ENCODE measurements around the gene DOCK8.

The DOCK8 gene

DNA sequence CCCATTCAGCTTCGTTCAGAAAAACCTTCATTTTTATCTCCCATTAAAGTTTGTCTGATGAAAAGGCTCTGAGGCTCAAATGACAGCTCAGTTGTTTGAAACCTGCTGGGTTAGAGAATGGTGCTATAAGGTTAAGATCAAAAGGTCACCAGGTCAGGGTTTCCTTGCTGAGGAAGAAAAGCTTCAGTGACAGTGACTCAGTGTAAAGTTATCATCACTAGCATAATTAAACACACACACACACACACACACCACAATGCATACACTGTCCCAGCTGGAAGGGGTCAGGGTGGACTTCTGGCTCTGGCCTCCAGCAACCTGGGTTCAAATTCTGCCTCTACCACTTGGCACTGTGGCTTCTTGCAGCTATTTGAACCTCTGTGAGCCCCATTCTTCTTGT, 281.1 kb downstream of the DOCK8 start:
- DNase-seq (ENCODE audit: low read depth in 2 of 2) = no peak

DNA sequence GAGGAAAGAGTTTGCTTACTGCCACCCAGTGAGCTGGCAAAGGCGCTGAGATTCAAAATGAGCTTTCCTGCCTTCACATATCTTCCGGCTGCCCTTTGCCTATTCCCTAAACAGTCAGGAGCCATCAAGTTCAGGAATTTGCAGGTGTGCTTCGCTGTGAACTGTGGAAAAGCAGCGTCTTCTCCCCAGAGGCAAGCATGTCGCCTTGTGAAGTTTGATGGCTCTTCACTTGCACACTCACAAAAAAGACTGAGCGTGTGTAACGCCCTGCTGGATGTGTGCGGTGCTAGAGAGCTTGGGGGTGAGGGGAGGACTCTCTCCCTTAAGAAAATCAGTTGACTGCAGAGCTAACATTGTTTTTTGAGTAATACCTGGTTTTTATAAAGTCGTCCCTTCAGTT, 288.7 kb downstream of the DOCK8 start:
- no peak for DNase-seq (ENCODE audit: low read depth in 2 of 2)

DNA sequence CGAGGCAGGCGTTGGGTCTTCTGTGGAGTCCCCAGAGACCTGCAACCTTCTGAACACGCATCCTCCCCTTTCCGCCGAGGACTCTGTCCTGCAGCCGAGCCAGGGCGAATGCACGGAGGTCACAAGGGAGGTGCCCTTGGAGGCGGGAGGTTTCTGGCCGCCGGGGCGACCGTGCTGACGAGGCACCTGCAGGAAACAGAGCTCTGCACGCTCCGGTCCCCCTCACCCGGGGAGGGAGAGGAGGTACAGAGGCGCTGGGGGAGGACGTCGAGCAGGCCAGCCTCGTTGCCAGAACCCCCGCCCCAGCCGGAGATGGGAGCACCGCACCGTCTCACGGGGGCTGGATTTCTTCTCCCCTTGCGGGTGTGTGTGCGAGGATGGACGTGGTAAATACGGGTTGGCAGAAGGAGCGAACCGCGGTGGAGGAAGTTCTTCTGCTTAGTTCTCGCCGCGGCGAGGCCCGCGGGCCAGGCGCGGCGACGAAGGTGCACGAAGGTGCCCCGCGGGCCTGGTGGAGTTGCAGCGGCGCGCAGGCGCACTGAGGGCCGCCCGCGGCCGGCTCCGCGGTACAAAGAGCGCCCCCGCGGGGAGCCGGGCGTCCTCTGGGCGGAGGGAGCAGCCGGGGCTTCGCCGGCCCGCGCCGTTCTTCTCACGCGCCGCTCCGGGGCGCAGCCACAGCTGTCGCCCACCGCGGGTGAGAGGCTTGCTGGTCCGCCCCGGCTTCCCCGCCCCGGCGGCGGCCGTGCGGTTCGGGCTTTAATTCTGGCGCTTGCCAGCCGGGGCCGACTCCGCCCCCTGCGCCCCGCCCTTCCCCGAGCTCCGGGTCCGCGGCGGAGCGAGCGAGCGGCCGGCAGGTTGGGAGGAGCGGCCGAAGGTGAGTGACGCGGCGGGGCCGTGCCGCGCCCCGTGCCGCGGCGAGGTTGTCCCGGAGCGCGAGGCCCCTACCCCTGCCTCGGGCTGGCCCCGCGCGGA, 289.5 kb downstream of the DOCK8 start, which contains the start of gene KANK1:
Gene KANK1, plus strand, starts transcription at position 815 of the 972 bp plus-strand sequence.
- DNase-seq (ENCODE audit: low read depth in 2 of 2) = peak; percentile 19 to 65

DNA sequence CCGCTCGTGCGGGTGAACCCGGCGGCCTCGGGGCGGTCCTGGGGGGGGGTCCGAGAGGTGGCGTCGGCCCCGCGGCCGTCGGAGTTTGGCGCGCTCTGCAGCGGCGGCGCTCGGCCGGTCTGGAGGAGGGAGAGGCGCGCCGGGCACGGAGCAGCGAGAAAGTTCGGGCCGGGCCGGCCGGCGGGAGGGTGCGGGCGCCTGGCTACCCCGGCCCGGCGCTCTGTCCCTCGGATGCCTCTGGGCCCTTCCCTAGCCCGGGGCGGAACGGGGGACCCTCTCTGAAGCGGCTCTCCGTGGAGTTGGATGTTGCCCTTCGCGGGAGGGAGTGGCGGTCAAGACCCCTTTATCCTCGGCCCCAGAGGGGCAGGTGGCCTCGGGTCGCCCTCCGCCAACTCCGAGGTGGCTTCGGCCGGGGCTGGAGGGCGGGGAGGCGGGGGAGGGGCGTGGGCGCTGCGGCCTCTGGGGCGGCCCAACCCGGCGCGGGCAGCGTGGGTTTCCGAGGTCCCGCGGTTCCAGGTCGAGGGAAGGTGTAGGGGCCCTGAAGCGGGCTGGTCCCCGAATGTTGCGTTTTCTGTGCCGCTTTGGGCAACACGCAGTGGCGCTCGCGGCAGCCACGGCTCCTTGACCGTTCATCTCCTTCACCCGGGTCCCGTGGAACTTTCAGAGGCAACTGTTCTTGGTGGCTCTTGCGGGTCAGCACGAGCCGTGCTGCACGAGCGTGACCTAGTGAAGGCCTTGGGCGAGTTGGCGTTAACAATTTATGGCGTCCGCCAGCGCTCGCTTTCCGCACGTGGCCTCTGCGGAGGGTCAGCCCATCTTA, 290.5 kb downstream of the DOCK8 start:
- peak in 1 of 2 donors; percentile 1 for DNase-seq (ENCODE audit: low read depth in 2 of 2)

DNA sequence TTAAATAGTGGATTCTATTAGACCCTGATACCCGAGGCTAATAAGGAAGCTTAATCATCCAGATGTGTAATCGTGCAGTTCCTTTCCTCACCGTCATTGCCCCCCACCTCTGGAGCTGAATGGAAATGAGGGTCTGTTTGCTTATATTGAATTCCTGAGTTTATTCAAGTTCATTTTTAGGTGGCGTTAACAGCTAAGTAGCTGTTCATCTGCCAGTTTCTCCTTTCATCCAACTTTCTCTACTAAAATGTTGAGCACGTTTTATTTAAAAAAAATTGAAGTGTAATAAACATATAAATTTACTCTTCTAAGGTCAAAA, 291.0 kb downstream of the DOCK8 start:
- DNase-seq (ENCODE audit: low read depth in 2 of 2) = no peak

DNA sequence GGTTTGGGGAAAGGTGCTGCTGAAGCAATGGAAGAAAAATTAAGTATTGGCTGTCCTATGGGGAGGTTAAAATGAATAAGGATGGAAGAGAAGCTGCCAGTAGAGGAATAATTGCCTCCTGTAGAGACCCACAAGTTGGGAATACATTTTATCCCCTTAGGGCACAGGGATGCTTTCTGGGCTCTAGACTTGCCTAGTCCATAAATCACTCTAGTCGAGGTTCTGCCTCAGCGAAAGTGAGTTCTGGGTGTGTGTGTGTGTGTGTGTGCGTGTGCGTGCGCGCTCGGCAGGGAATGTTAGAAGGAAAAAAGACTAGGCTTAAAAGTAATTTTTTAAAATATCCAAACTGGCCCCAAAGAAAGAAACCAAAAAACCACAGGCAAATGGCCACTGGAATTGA, 291.6 kb downstream of the DOCK8 start:
- DNase-seq (ENCODE audit: low read depth in 2 of 2) = no peak

DNA sequence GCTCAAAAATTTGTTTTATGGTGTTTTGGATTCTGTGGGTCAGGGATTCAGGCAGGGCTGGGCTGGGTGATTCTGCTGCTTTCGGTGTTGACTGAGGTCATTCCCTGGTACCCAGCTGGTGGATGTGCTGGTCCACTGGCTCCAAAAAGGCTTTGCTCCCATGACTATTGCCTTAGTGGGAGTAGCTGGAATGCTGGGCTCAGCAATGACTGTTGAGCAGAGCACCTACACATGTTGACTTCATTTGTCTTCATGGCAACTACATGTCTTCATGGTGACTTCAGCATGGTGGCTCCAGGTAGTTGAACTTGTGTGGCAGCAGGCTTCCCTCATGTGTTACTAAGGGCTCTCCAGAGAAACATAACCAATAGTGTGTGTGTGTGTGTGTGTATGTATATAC, 297.2 kb downstream of the DOCK8 start:
- DNase-seq (ENCODE audit: low read depth in 2 of 2) = no peak

DNA sequence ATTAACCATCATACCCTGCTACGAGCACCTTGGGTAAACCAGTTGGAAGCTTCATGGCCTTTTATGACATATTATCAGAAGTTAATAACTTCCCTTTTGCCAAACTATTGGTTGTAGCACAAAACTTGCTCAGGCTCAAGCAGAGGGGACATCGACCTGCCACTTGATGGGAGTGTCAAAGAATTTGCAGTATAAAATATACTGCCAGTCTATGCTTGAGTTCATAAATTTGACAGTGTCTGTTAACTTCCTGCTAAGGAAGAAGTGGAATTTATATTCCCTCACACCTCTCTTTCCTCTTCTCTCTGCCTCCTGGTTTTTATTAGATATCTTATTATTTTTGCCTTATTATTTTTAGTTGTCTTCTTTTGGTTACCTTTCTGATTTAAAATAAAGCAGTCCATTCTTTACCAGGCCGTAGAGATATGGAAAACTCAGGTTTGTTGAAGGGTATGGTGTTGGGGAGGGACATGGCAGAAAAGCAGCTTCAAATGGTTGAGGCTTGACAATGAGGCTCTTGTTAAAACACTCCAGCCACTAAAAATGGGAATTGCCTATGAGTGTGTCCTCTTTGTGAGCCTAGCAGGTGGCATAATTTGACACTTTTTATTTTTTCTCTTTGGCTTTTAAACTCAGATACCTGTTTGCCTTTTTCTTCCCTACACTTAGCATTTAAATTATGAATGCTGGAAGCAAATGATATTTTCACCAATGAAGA, 298.0 kb downstream of the DOCK8 start:
- DNase-seq (ENCODE audit: low read depth in 2 of 2) = no peak
